GM18519 (cell line): ENCODE results near the gene RXFP4.
"Not testable (repeated sequence)": the region's sequence is repeated elsewhere in the genome, so short reads cannot be mapped to it uniquely, and the experiment has no call there.

Experiments
- ATAC-seq: cut with Tn5 transposase; IDR thresholded peaks from one replicate; pipeline ENCODE4 v1.9.1; 2021; ENCODE audit warnings: mild to moderate bottlenecking, moderate library complexity; ENCODE audit not compliant: unreplicated experiment, low FRiP score

The RXFP4 gene

GRCh38 chr1:155929057-155929456 is 12.4 kb upstream of the RXFP4 start:
- ATAC-seq = no peak

GRCh38 chr1:155930725-155931124 is 10.7 kb upstream of the RXFP4 start:
- ATAC-seq = not testable (repeated sequence)

GRCh38 chr1:155931332-155932038 is 10.0 kb upstream of the RXFP4 start:
- ATAC-seq = no peak

- ATAC-seq = no peak
These were observed 9.4 kb upstream of the RXFP4 start for GRCh38 chr1:155932081-155932480.

GRCh38 chr1:155932487-155932886 is 9.0 kb upstream of the RXFP4 start:
- ATAC-seq = no peak

- no peak for ATAC-seq
These were observed 7.8 kb upstream of the RXFP4 start for GRCh38 chr1:155933591-155934096.

GRCh38 chr1:155934097-155934935 is 7.1 kb upstream of the RXFP4 start, which contains the start of gene KHDC4:
KHDC4 (minus strand) TSS chr1:155934413; CDS start chr1:155934373, 40 bp downstream.
- peak; percentile 76 for ATAC-seq

- ATAC-seq = no peak
These were observed 6.4 kb upstream of the RXFP4 start for GRCh38 chr1:155934936-155935590.

GRCh38 chr1:155938220-155938627 is 3.2 kb upstream of the RXFP4 start:
- ATAC-seq = no peak

- no peak for ATAC-seq
These were observed 901 bp upstream of the RXFP4 start for GRCh38 chr1:155940482-155940992.

- ATAC-seq = no peak
These were observed 550 bp downstream of the RXFP4 start for GRCh38 chr1:155941845-155942531.

GRCh38 chr1:155942578-155943141 is 1.2 kb downstream of the RXFP4 start:
- no peak for ATAC-seq

- no peak for ATAC-seq
These were observed 3.0 kb downstream of the RXFP4 start for GRCh38 chr1:155944444-155944799.

GRCh38 chr1:155946633-155947219 is 5.3 kb downstream of the RXFP4 start:
- ATAC-seq = no peak

- no peak for ATAC-seq
These were observed 5.9 kb downstream of the RXFP4 start for GRCh38 chr1:155947292-155947691.

GRCh38 chr1:155947741-155948140 is 6.3 kb downstream of the RXFP4 start:
- no peak for ATAC-seq

GRCh38 chr1:155950829-155951228 is 9.4 kb downstream of the RXFP4 start:
- no peak for ATAC-seq

- ATAC-seq = no peak
These were observed 10.5 kb downstream of the RXFP4 start for GRCh38 chr1:155951753-155952504.

- no peak for ATAC-seq
These were observed 11.1 kb downstream of the RXFP4 start for GRCh38 chr1:155952505-155952890.
